GM21390 (cell line): ENCODE measurements around the gene NINL.
"Not testable (repeated sequence)": the region's sequence is repeated elsewhere in the genome, so short reads cannot be mapped to it uniquely, and the experiment has no call there.

Source experiments
- ATAC-seq: cut with Tn5 transposase; IDR thresholded peaks from one replicate; pipeline ENCODE4 v1.9.1; 2021; ENCODE audit not compliant: unreplicated experiment

Gene NINL

GRCh38 chr20:25600632-25601031 is 15.3 kb upstream of the NINL start:
- no peak for ATAC-seq

GRCh38 chr20:25592135-25592852 is 7.0 kb upstream of the NINL start:
- ATAC-seq, result no peak

GRCh38 chr20:25590778-25591177 is 5.4 kb upstream of the NINL start:
- ATAC-seq, result not testable (repeated sequence)

GRCh38 chr20:25588491-25588890 is 3.2 kb upstream of the NINL start:
- no peak for ATAC-seq

GRCh38 chr20:25587536-25587935 is 2.2 kb upstream of the NINL start:
- no peak for ATAC-seq

- ATAC-seq, result no peak
Measured at GRCh38 chr20:25586877-25587276, 1.5 kb upstream of the NINL start.

GRCh38 chr20:25583607-25584006 is 1.7 kb downstream of the NINL start:
- not testable (repeated sequence) for ATAC-seq

- no peak for ATAC-seq
Measured at GRCh38 chr20:25580711-25581110, 4.6 kb downstream of the NINL start.

- no peak for ATAC-seq
Measured at GRCh38 chr20:25579081-25579770, 6.1 kb downstream of the NINL start.

- no peak for ATAC-seq
Measured at GRCh38 chr20:25576783-25577530, 8.4 kb downstream of the NINL start.

- ATAC-seq, result no peak
Measured at GRCh38 chr20:25574411-25574810, 10.9 kb downstream of the NINL start.

GRCh38 chr20:25573288-25574251 is 11.8 kb downstream of the NINL start:
- no peak for ATAC-seq

- no peak for ATAC-seq
Measured at GRCh38 chr20:25571817-25572216, 13.5 kb downstream of the NINL start.

GRCh38 chr20:25571240-25571639 is 14.1 kb downstream of the NINL start:
- ATAC-seq, result no peak

- ATAC-seq, result no peak
Measured at GRCh38 chr20:25570148-25570530, 15.2 kb downstream of the NINL start.

GRCh38 chr20:25567286-25567685 is 18.0 kb downstream of the NINL start:
- ATAC-seq, result no peak

- no peak for ATAC-seq
Measured at GRCh38 chr20:25566821-25567220, 18.5 kb downstream of the NINL start.

- no peak for ATAC-seq
Measured at GRCh38 chr20:25565578-25566157, 19.7 kb downstream of the NINL start.

- no peak for ATAC-seq
Measured at GRCh38 chr20:25563876-25564275, 21.5 kb downstream of the NINL start.

GRCh38 chr20:25563362-25563761 is 22.0 kb downstream of the NINL start:
- ATAC-seq, result no peak
